Ishikawa (cell line): Measurements from ENCODE around the gene TBCEL.

Source experiments
- CEBPB ChIP-seq: IDR thresholded peaks from 2 replicates; pipeline ENCODE4 v1.6.1; 2012
- CREB1 ChIP-seq: IDR thresholded peaks from 2 replicates; pipeline ENCODE4 v1.6.1; 2012; ENCODE audit warnings: low read depth
- EP300 ChIP-seq: IDR thresholded peaks from 2 replicates; pipeline ENCODE4 v1.6.1; 2012; ENCODE audit warnings: borderline replicate concordance
- RAD21 ChIP-seq: IDR thresholded peaks from 2 replicates; pipeline ENCODE4 v1.6.1; 2012; ENCODE audit warnings: low read depth
- TAF1 ChIP-seq: IDR thresholded peaks from 2 replicates; pipeline ENCODE4 v1.6.1; 2012; ENCODE audit warnings: low read depth, mild to moderate bottlenecking
- USF1 ChIP-seq: IDR thresholded peaks from 2 replicates; pipeline ENCODE4 v1.6.1; 2012
- YY1 ChIP-seq: IDR thresholded peaks from 2 replicates; pipeline ENCODE4 v1.6.1; 2012; ENCODE audit warnings: low read depth
- TF ChIP-seq, protein P1 (sequence below): IDR thresholded peaks from 2 replicates; pipeline ENCODE4 v1.6.1; 2012
- TF ChIP-seq, protein P2 (sequence below): IDR thresholded peaks from 2 replicates; pipeline ENCODE4 v1.6.1; 2012; ENCODE audit warnings: low read depth, mild to moderate bottlenecking

- TF ChIP-seq, protein P1, sequence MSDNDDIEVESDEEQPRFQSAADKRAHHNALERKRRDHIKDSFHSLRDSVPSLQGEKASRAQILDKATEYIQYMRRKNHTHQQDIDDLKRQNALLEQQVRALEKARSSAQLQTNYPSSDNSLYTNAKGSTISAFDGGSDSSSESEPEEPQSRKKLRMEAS: no peak
- TF ChIP-seq YY1 (no peak), TAF1 (no peak), EP300 (no peak), USF1 (no peak), CREB1 (no peak), RAD21 (no peak), CEBPB (no peak)
- TF ChIP-seq, protein P2, sequence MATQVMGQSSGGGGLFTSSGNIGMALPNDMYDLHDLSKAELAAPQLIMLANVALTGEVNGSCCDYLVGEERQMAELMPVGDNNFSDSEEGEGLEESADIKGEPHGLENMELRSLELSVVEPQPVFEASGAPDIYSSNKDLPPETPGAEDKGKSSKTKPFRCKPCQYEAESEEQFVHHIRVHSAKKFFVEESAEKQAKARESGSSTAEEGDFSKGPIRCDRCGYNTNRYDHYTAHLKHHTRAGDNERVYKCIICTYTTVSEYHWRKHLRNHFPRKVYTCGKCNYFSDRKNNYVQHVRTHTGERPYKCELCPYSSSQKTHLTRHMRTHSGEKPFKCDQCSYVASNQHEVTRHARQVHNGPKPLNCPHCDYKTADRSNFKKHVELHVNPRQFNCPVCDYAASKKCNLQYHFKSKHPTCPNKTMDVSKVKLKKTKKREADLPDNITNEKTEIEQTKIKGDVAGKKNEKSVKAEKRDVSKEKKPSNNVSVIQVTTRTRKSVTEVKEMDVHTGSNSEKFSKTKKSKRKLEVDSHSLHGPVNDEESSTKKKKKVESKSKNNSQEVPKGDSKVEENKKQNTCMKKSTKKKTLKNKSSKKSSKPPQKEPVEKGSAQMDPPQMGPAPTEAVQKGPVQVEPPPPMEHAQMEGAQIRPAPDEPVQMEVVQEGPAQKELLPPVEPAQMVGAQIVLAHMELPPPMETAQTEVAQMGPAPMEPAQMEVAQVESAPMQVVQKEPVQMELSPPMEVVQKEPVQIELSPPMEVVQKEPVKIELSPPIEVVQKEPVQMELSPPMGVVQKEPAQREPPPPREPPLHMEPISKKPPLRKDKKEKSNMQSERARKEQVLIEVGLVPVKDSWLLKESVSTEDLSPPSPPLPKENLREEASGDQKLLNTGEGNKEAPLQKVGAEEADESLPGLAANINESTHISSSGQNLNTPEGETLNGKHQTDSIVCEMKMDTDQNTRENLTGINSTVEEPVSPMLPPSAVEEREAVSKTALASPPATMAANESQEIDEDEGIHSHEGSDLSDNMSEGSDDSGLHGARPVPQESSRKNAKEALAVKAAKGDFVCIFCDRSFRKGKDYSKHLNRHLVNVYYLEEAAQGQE: no peak
These were observed 38.0 kb upstream of the TBCEL start for GRCh38 chr11:120985718-120986569.
